ENCODE data around the gene NT5C3A. TPM values are rescaled to one million over a fixed set of nuclear protein-coding genes. Genes with fewer than 3 reads are reported as not detected.

NT5C3A gene
- total and polyA plus RNA-seq, 9 of the 15 experiments (the other 6 are each of a cell fraction or from before 2014, with no cell fraction given) = 18.6 to 60.1 (median 40.0) TPM

GRCh38 chr7:33093266-33093665, 30.7 kb upstream of the NT5C3A start:
- POLR2A ChIA-PET = interaction anchor here (0.5 kb wide), 1 partner anchor 13 kb away, joined by 3 read pairs; no protein-coding TSS in a partner anchor
- H3K79me2 ChIP-seq (ENCODE audit: control insufficient read depth, insufficient read depth, low read length) = no peaks in the 10 kb centered on the region
- no peak overlapping the region for H2AFZ ChIP-seq (ENCODE audit: low read depth, low read length)
- FAIRE-seq (no peak), DNase-seq (ENCODE audit: extremely low read depth in 1 of 4, low spot score in 3 of 4) (no peak), ATAC-seq (no peak)
- no peaks in the 10 kb centered on the region for H4K20me1 ChIP-seq (replicated peaks; ENCODE audit: control insufficient read depth, insufficient read depth, low read length)
- H3K27ac ChIP-seq (ENCODE audit: extremely low read depth, low read depth, low read length) = no peak overlapping the region
- no TSS peak for BruUV-seq (replicated peaks)
- 95% methylated on average over 4 of the region's 4 CpGs for WGBS (ENCODE audit: insufficient coverage, low coverage, missing lambda C conversion rate)
- intact Hi-C loops (cut with micrococcal nuclease) (no loop called here), in situ Hi-C loops (cut with MboI) (no loop called here)
- H3K4me1 ChIP-seq (replicated peaks in 1 of 2; ENCODE audit: control insufficient read depth in 2 of 2, insufficient read depth in 2 of 2, low read length in 2 of 2) = peaks cover 0 to 6% of the 10 kb centered on the region in 2 experiments; a peak in 2 of 5 replicates
- H3K36me3 ChIP-seq (ENCODE audit: control insufficient read depth, insufficient read depth, low read length) = peaks cover 42% of the 10 kb centered on the region
- CTCF ChIA-PET (ENCODE audit: low intra/inter-chr PET ratio) = no interaction called here
- no peaks in the 10 kb centered on the region for H3K9me3 ChIP-seq (replicated peaks; ENCODE audit: control insufficient read depth, insufficient read depth, low read depth, low read length)
- no peaks in the 10 kb centered on the region for H3K27me3 ChIP-seq (ENCODE audit: control insufficient read depth in 2 of 2, insufficient read depth in 2 of 2, low read length in 2 of 2)
- TF ChIP-seq, protein P1, sequence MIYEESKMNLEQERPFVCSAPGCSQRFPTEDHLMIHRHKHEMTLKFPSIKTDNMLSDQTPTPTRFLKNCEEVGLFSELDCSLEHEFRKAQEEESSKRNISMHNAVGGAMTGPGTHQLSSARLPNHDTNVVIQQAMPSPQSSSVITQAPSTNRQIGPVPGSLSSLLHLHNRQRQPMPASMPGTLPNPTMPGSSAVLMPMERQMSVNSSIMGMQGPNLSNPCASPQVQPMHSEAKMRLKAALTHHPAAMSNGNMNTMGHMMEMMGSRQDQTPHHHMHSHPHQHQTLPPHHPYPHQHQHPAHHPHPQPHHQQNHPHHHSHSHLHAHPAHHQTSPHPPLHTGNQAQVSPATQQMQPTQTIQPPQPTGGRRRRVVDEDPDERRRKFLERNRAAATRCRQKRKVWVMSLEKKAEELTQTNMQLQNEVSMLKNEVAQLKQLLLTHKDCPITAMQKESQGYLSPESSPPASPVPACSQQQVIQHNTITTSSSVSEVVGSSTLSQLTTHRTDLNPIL (CRISPR knock-in tag; IDR thresholded peaks at IDR 0.05) = no peak
- TF ChIP-seq ESRRB (CRISPR knock-in tag; IDR thresholded peaks at IDR 0.05; ENCODE audit: borderline replicate concordance) (no peak), ZNF444 (CRISPR knock-in tag; IDR thresholded peaks at IDR 0.05) (no peak), POLR2B (IDR thresholded peaks at IDR 0.05; ENCODE audit: low read depth, partially characterized antibody) (no peak), ILK (tag; IDR thresholded peaks at IDR 0.05; ENCODE audit: borderline replicate concordance, low read depth) (no peak), ZBTB17 (CRISPR knock-in tag; IDR thresholded peaks at IDR 0.05) (no peak), LARP7 (IDR thresholded peaks at IDR 0.05) (no peak), ZNF165 (CRISPR knock-in tag; IDR thresholded peaks at IDR 0.05; ENCODE audit: borderline replicate concordance) (no peak), ZNF184 (CRISPR knock-in tag; IDR thresholded peaks at IDR 0.05) (no peak), ZNF668 (CRISPR knock-in tag; IDR thresholded peaks at IDR 0.05) (no peak), CREB3L1 (IDR thresholded peaks at IDR 0.05; ENCODE audit: borderline replicate concordance, low read depth) (no peak), SREBF2 (CRISPR knock-in tag; IDR thresholded peaks at IDR 0.05) (no peak), GATAD2A (IDR thresholded peaks at IDR 0.05) (no peak)
- TF ChIP-seq, protein P2, sequence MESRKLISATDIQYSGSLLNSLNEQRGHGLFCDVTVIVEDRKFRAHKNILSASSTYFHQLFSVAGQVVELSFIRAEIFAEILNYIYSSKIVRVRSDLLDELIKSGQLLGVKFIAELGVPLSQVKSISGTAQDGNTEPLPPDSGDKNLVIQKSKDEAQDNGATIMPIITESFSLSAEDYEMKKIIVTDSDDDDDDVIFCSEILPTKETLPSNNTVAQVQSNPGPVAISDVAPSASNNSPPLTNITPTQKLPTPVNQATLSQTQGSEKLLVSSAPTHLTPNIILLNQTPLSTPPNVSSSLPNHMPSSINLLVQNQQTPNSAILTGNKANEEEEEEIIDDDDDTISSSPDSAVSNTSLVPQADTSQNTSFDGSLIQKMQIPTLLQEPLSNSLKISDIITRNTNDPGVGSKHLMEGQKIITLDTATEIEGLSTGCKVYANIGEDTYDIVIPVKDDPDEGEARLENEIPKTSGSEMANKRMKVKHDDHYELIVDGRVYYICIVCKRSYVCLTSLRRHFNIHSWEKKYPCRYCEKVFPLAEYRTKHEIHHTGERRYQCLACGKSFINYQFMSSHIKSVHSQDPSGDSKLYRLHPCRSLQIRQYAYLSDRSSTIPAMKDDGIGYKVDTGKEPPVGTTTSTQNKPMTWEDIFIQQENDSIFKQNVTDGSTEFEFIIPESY (CRISPR knock-in tag; IDR thresholded peaks at IDR 0.05) = no peak
- no peak overlapping the region for H3K4me3 ChIP-seq
- H3K9ac ChIP-seq (ENCODE audit: insufficient read depth in 1 of 2, low read depth in 2 of 2, low read length in 2 of 2) = no peak overlapping the region
- H3K9me1 ChIP-seq (ENCODE audit: control insufficient read depth, insufficient read depth, low read length) = no peaks in the 10 kb centered on the region
- no peak overlapping the region for H3K4me2 ChIP-seq (ENCODE audit: insufficient read depth, low read length)
